Measurements from ENCODE around the gene PTTG1. TPM values are rescaled to one million over a fixed set of nuclear protein-coding genes. Genes with fewer than 3 reads are reported as not detected.

The PTTG1 gene
- total and polyA plus RNA-seq, 2 of the 8 experiments (the other 6 are each of a cell fraction or from before 2014, with no cell fraction given) = 240 to 478 TPM

GRCh38 chr5:160458806-160459800, 37.4 kb downstream of the PTTG1 start (continued):
- TF ChIP-seq POLR2AphosphoS5 (IDR thresholded peaks at IDR 0.05; ENCODE audit: low read depth, low read length) = no peak
- no peak for TF ChIP-seq ATF3 (IDR thresholded peaks at IDR 0.05; ENCODE audit: insufficient read depth, low read depth, low read length)
- TF ChIP-seq USF2 (IDR thresholded peaks at IDR 0.05; ENCODE audit: low read length) = no peak
- TF ChIP-seq CBX8 (IDR thresholded peaks at IDR 0.05; ENCODE audit: borderline replicate concordance, low read depth, low read length) = no peak
- TF ChIP-seq RXRA (IDR thresholded peaks at IDR 0.05; ENCODE audit: insufficient read depth, low read depth, low read length) = no peak
- no peak for TF ChIP-seq MAX (IDR thresholded peaks at IDR 0.05)
